ENCODE measurements around the gene NUBP2.

NUBP2 gene

GRCh38 chr16:1822801-1823200, 40.0 kb downstream of the NUBP2 start:
- no peak overlapping the region for H3K4me3 ChIP-seq (ENCODE audit: low read depth, low read length)
- TF ChIP-seq, protein P1, sequence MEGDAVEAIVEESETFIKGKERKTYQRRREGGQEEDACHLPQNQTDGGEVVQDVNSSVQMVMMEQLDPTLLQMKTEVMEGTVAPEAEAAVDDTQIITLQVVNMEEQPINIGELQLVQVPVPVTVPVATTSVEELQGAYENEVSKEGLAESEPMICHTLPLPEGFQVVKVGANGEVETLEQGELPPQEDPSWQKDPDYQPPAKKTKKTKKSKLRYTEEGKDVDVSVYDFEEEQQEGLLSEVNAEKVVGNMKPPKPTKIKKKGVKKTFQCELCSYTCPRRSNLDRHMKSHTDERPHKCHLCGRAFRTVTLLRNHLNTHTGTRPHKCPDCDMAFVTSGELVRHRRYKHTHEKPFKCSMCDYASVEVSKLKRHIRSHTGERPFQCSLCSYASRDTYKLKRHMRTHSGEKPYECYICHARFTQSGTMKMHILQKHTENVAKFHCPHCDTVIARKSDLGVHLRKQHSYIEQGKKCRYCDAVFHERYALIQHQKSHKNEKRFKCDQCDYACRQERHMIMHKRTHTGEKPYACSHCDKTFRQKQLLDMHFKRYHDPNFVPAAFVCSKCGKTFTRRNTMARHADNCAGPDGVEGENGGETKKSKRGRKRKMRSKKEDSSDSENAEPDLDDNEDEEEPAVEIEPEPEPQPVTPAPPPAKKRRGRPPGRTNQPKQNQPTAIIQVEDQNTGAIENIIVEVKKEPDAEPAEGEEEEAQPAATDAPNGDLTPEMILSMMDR (IDR thresholded peaks at IDR 0.05; ENCODE audit: control insufficient read depth, extremely low read depth, insufficient read depth) = no peak
- no peak for DNase-seq (ENCODE audit: low read depth)

GRCh38 chr16:1823821-1824220, 41.1 kb downstream of the NUBP2 start:
- no peak for DNase-seq (ENCODE audit: low read depth)
- TF ChIP-seq, protein P1 (IDR thresholded peaks at IDR 0.05; ENCODE audit: control insufficient read depth, extremely low read depth, insufficient read depth) = 0 out of 2 replicates have a peak, but pooled peaks have one; percentile 4
- H3K4me3 ChIP-seq (ENCODE audit: low read depth, low read length) = no peak overlapping the region

DNA sequence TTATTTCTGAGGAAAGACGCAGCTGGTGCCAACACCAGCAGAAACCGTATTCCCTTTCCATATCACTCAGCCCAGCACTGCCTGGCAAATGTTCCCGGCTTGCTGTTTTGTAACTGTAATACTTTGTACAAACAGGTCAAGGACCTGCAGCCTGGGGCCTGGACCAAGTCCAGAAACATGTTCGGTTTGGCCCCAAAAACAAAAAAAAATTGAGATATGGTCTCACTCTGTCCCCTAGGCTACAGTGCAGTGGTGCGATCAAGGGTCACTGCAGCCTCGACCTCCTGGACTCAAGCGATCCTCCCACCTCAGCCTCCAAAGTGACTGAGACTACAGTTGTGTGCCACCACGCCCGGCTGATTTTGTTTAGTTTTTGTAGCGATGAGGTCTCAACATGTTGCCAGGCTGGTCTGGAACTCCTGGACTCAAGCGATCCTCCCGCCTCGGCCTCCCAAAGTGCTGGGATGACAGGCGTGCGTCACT, 42.7 kb downstream of the NUBP2 start:
- TF ChIP-seq, protein P1 (IDR thresholded peaks at IDR 0.05; ENCODE audit: control insufficient read depth, extremely low read depth, insufficient read depth) = no peak
- no peak for DNase-seq (ENCODE audit: low read depth)
- peak overlapping the region; percentile 72 for H3K4me3 ChIP-seq (ENCODE audit: low read depth, low read length)

DNA sequence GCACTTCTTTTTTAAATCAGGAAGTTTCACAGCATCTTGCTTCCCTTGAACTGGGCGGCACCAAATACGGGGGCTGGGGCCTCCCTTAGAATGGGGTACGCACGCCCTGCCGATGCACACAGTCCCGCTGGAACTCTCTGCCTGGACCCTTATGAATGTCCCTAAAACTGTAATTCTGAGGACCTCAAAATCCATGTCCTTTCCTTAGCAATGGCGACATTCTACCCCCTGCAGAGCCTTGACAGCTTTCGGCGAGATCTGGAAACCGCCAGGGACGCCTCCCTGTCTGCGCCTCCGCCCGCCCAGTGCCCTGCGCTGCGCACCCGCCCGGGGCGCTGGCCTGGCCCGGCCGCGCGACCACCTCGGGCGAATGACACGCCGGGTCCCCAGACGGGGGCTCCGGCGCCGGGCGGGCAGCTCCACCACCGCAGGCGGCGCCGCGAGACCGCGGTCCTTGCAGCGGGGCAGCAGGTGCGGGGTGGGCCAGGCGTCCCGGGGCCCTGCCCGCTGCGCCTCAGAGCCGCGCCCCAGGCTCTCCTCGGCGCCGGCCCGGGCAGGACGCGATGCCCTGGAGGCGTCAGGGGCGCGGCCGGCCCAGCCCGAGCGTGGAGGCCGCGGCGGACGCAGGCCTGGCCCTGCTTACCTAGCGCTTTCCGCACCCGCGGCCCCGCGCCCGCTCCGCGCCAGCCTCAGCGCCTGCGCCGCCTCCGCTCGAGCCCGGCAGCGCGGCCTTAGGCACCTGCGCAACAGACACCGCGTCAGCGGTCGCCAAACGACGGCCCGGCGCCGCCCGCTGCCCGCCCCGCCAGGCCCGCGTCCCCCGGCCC, 43.3 kb downstream of the NUBP2 start:
- H3K4me3 ChIP-seq (ENCODE audit: low read depth, low read length) = peak overlapping the region; percentile 72
- TF ChIP-seq, protein P1 (IDR thresholded peaks at IDR 0.05; ENCODE audit: control insufficient read depth, extremely low read depth, insufficient read depth) = no peak
- DNase-seq (ENCODE audit: low read depth) = no peak

DNA sequence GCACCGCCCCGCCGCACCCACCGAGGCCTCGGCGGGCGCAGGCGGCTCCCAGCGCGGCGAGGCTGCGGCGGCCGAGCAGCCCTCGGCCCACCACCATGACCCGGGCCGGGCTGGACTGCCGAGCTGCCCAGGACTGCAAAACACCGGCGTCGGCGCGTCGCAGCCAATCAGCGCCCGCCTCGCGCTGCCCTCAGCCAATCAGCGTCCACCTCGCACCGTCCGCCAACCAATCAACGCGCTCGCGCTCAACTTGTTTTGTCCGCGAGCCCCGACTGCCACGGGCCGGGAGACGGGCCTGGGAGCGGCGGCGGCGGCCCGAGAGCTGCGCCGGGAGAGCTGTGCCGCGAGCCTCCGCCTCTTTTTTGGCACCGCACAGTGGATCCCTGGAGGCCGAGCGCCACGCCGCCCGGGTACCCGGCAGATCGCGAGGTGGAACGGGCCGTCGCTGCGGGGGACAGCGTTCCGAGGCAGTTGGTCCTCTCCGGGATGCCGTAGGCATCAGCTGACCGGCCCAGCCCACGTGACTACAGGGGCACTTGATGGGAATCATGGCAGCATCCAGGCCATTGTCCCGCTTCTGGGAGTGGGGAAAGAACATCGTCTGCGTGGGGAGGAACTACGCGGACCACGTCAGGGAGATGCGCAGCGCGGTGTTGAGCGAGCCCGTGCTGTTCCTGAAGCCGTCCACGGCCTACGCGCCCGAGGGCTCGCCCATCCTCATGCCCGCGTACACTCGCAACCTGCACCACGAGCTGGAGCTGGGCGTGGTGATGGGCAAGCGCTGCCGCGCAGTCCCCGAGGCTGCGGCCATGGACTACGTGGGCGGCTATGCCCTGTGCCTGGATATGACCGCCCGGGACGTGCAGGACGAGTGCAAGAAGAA, 44.2 kb downstream of the NUBP2 start, which contains the start of the genes FAHD1 and HAGH:
FAHD1 (plus strand) TSS at position 516 of the 883 bp plus-strand sequence; CDS start at position 549, 33 bp downstream.
HAGH (minus strand) TSS at position 135 of the 883 bp plus-strand sequence; CDS start at position 97, 38 bp downstream.
- DNase-seq (ENCODE audit: low read depth) = peak; percentile 85
- peak within 1 kb of the TSS; percentile 72 for H3K4me3 ChIP-seq (ENCODE audit: low read depth, low read length)
- TF ChIP-seq, protein P1 (IDR thresholded peaks at IDR 0.05; ENCODE audit: control insufficient read depth, extremely low read depth, insufficient read depth) = no peak

- TF ChIP-seq, protein P1 (IDR thresholded peaks at IDR 0.05; ENCODE audit: control insufficient read depth, extremely low read depth, insufficient read depth) = no peak
- no peak for DNase-seq (ENCODE audit: low read depth)
- H3K4me3 ChIP-seq (ENCODE audit: low read depth, low read length) = peak overlapping the region; percentile 72
Observed at GRCh38 chr16:1828645-1829410, 46.1 kb downstream of the NUBP2 start.

Data from LNCaP clone FGC (cell line).